ENCODE measurements around the gene PRPF19.
A peak's percentile ranks its signal among the peaks of the same experiment; 100 is the strongest.

PRPF19 gene

GRCh38 chr11:60902625-60903024 lies 3.8 kb downstream of the PRPF19 start:
- no peak for DNase-seq

GRCh38 chr11:60900673-60901404 lies 5.5 kb downstream of the PRPF19 start:
- DNase-seq = no peak

- DNase-seq = no peak
Measured at GRCh38 chr11:60899977-60900376, 6.4 kb downstream of the PRPF19 start.

GRCh38 chr11:60899046-60899936 lies 7.1 kb downstream of the PRPF19 start:
- no peak for DNase-seq

- no peak for DNase-seq
Measured at GRCh38 chr11:60897496-60897895, 8.9 kb downstream of the PRPF19 start.

- no peak for DNase-seq
Measured at GRCh38 chr11:60895687-60896086, 10.7 kb downstream of the PRPF19 start.

GRCh38 chr11:60891103-60891741 lies 15.2 kb downstream of the PRPF19 start:
- no peak for DNase-seq

- no peak for DNase-seq
Measured at GRCh38 chr11:60890696-60891095, 15.7 kb downstream of the PRPF19 start.

GRCh38 chr11:60889869-60890311 lies 16.5 kb downstream of the PRPF19 start:
- DNase-seq = no peak

- peak; percentile 67 for DNase-seq
Measured at GRCh38 chr11:60887556-60887955, 18.8 kb downstream of the PRPF19 start.

- no peak for DNase-seq
Measured at GRCh38 chr11:60880643-60881282, 25.6 kb downstream of the PRPF19 start.

- no peak for DNase-seq
Measured at GRCh38 chr11:60879971-60880588, 26.3 kb downstream of the PRPF19 start.

- no peak for DNase-seq
Measured at GRCh38 chr11:60879104-60879503, 27.3 kb downstream of the PRPF19 start.

- no peak for DNase-seq
Measured at GRCh38 chr11:60878245-60879101, 27.9 kb downstream of the PRPF19 start.

- DNase-seq = no peak
Measured at GRCh38 chr11:60876168-60876485, 30.3 kb downstream of the PRPF19 start.

- no peak for DNase-seq
Measured at GRCh38 chr11:60875366-60876167, 30.8 kb downstream of the PRPF19 start.

- DNase-seq = no peak
Measured at GRCh38 chr11:60874421-60875365, 31.7 kb downstream of the PRPF19 start.

GRCh38 chr11:60873533-60873932 lies 32.9 kb downstream of the PRPF19 start:
- no peak for DNase-seq

- DNase-seq = no peak
Measured at GRCh38 chr11:60872961-60873524, 33.3 kb downstream of the PRPF19 start.
